Prostate gland (tissue), 2 donors: ENCODE measurements around the gene FBXO34.

ENCODE experiments used
- POLR2A ChIP-seq: fragments of 450-650 bp; IDR thresholded peaks from one replicate; pipeline ENCODE4 v1.6.1; 2016; ENCODE audit warnings: antibody characterized with exemption, mild to moderate bottlenecking
- POLR2AphosphoS5 ChIP-seq: sonication (generic); formaldehyde crosslinking; IDR thresholded peaks from one replicate; pipeline ENCODE4 v1.6.1; 2017; ENCODE audit warnings: antibody characterized with exemption
- TF ChIP-seq, protein P1 (sequence below), 4 experiments: fragments of 200-600 bp in 2 of 4; fragments of 450-650 bp in 2 of 4; sonication (generic) in 2 of 4; IDR thresholded peaks; 1 replicate in 3 of 4; 2 replicates in 1 of 4; pipeline ENCODE4 v1.5.1; 2016 to 2019; ENCODE audit warnings: antibody characterized with exemption in 4 of 4, mild to moderate bottlenecking in 2 of 4, moderate library complexity in 2 of 4

DNA sequence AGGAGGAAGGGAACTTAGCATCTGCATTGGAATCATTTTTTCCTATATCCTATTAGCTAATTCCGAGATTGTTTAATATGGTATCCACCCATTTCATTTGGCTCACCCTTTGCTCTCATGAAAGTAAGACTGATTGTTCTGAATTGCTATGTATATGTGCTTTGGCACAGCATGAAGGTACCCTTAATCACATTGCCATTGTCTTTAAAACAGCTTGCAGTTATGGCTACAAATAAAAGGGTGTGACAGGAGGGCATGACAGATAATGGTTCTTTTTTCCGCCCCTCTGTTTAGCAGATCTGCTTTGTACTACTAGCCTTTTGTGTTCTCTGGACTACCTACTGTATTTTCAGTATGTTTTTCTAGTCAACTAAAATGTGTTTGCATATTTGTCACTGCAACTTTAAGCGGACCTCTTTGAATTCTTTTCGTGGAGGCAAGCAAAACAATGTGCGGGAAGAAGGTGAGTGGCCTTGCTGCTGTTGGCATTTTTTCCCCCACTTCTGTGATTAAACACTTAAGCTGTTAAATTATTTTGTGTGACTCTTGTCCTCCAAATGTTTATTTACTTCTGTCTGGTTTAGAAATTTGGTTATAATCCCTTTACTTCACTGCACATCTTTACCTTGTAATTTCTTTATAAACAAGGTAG, 35.8 kb downstream of the FBXO34 start:
- TF ChIP-seq, protein P1, sequence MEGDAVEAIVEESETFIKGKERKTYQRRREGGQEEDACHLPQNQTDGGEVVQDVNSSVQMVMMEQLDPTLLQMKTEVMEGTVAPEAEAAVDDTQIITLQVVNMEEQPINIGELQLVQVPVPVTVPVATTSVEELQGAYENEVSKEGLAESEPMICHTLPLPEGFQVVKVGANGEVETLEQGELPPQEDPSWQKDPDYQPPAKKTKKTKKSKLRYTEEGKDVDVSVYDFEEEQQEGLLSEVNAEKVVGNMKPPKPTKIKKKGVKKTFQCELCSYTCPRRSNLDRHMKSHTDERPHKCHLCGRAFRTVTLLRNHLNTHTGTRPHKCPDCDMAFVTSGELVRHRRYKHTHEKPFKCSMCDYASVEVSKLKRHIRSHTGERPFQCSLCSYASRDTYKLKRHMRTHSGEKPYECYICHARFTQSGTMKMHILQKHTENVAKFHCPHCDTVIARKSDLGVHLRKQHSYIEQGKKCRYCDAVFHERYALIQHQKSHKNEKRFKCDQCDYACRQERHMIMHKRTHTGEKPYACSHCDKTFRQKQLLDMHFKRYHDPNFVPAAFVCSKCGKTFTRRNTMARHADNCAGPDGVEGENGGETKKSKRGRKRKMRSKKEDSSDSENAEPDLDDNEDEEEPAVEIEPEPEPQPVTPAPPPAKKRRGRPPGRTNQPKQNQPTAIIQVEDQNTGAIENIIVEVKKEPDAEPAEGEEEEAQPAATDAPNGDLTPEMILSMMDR (IDR thresholded peaks at IDR 0.05): no peak
- TF ChIP-seq POLR2A (no peak), POLR2AphosphoS5 (no peak)
